GM12801 (cell line): ENCODE measurements around the gene RPS27.

ENCODE experiments used
- CTCF ChIP-seq: IDR thresholded peaks from one replicate; pipeline ENCODE4 v1.5.1; 2011; ENCODE audit warnings: control low read depth; ENCODE audit not compliant: insufficient read length; ENCODE audit errors: extremely low read depth

The RPS27 gene

GRCh38 chr1:154000420-154000819 lies 9.9 kb downstream of the RPS27 start:
- no peak for TF ChIP-seq CTCF

- no peak for TF ChIP-seq CTCF
Observed at GRCh38 chr1:154006136-154006535, 15.6 kb downstream of the RPS27 start.

- no peak for TF ChIP-seq CTCF
Observed at GRCh38 chr1:154012129-154012528, 21.6 kb downstream of the RPS27 start.

- no peak for TF ChIP-seq CTCF
Observed at GRCh38 chr1:154014154-154014907, 23.8 kb downstream of the RPS27 start.

- TF ChIP-seq CTCF: no peak
Observed at GRCh38 chr1:154019269-154019668, 28.7 kb downstream of the RPS27 start.

- TF ChIP-seq CTCF: no peak
Observed at GRCh38 chr1:154019940-154020339, 29.4 kb downstream of the RPS27 start.
